Body of pancreas (tissue), 4 donors: ENCODE measurements around the gene MYO10. TPM values are rescaled to one million over a fixed set of nuclear protein-coding genes. Genes with fewer than 3 reads are reported as not detected.
"Not testable (repeated sequence)": the region's sequence is repeated elsewhere in the genome, so short reads cannot be mapped to it uniquely, and the experiment has no call there.

Experiments
- ATAC-seq: fragments of 150-250 bp; one replicate; pipeline ENCODE4 v1.9.1; 2016
- DNase-seq, 4 donors: peaks; one replicate each; pipeline ENCODE4 v3.0.0-alpha.2; 2019
- H3K27ac ChIP-seq, 4 donors: fragments of 200-600 bp; sonication (generic); 1 replicate in 3 of 4; 2 replicates in 1 of 4; pipeline versions ENCODE4 v1.5.1 to v1.6.1; 2016 to 2019; ENCODE audit warnings: mild to moderate bottlenecking in 1 of 4, mixed read lengths in 1 of 4, moderate library complexity in 1 of 4
- H3K27me3 ChIP-seq, 2 donors: fragments of 200-600 bp; sonication (generic); one replicate each; pipeline ENCODE4 v1.6.0; 2016; ENCODE audit warnings: mild to moderate bottlenecking in 1 of 2
- H3K36me3 ChIP-seq, 2 donors: fragments of 200-600 bp; sonication (generic); replicated peaks in 1 of 2; 2 replicates each; pipeline ENCODE4 v1.5.1; 2016; ENCODE audit warnings: low read depth in 2 of 2; ENCODE audit not compliant: insufficient read depth in 1 of 2
- H3K4me1 ChIP-seq: fragments of 200-600 bp; sonication (generic); one replicate; pipeline ENCODE4 v1.6.0; 2016
- H3K4me3 ChIP-seq, 2 donors: fragments of 200-600 bp; sonication (generic); 1 replicate in 1 of 2; 2 replicates in 1 of 2; pipeline ENCODE4 v1.5.1; 2016 to 2019
- H3K9me3 ChIP-seq, 3 donors: fragments of 200-600 bp; sonication (generic); 1 replicate in 2 of 3; 2 replicates in 1 of 3; pipeline ENCODE4 v1.5.1; 2016
- POLR2A ChIP-seq, 3 donors: fragments of 450-650 bp; IDR thresholded peaks; one replicate each; pipeline ENCODE4 v1.6.1; 2016; ENCODE audit warnings: antibody characterized with exemption in 3 of 3, mild to moderate bottlenecking in 2 of 3
- WGBS, 2 donors: methylation state at CpG; one replicate each; pipeline ENCODE4 v1.1.5; 2017; 5-methylcytosine and 5-hydroxymethylcytosine counted together
- intact Hi-C: fragments of 100-400 bp; cut with DNase I; formaldehyde crosslinking; loops from one replicate; pipeline ENCODE4 v1.15.1; 2023
- total RNA-seq, 2 donors: library from RNA; depleted of rRNA; stranded (reverse); fragments of >200 nt; gene quantifications; one replicate each; pipeline ENCODE4 v1.1.0, GENCODE V29; 2016
- TF ChIP-seq, protein P1 (sequence below), 7 experiments: fragments of 450-650 bp in 4 of 7; fragments of 200-600 bp in 3 of 7; sonication (generic) in 3 of 7; IDR thresholded peaks; one replicate each; pipeline ENCODE4 v1.5.1; 2016 to 2019; ENCODE audit warnings: antibody characterized with exemption in 7 of 7

MYO10 gene
- total RNA-seq, 2 donors from 2014 or later: 35.8 to 162 TPM

DNA sequence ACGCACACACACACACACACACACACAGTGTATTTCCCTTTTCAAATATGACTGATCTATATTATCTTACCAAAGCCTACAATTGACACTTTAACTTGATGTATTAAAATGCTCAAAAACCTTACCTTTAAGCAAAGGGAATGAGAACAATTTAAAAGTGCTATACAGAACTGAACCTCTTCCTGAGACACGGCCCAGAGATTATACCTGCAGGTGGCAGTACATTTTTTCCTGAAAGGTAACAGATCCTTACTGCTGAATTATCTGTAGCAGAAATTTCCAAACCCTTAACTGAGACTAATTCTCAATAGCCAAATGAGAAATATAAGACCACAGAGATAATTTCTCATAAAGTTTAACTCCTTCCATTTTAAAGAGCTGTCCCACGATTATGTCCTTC lies 91.1 kb downstream of the MYO10 start:
- DNase-seq: no peak
- Histone ChIP-seq H3K27ac (peak overlapping the region in 2 of 4 donors; percentile 54 to 77), H3K27me3 (no peaks in the 10 kb centered on the region), H3K36me3 (no peaks in the 10 kb centered on the region), H3K4me3 (no peak overlapping the region), H3K9me3 (no peaks in the 10 kb centered on the region), H3K4me1 (peaks cover 35% of the 10 kb centered on the region)
- 51 to 52% methylated on average over 3 of the region's 3 CpGs for WGBS, 2 donors
- intact Hi-C loops: no loop called here
- no peak for TF ChIP-seq POLR2A (IDR thresholded peaks at IDR 0.05)
- TF ChIP-seq, protein P1, sequence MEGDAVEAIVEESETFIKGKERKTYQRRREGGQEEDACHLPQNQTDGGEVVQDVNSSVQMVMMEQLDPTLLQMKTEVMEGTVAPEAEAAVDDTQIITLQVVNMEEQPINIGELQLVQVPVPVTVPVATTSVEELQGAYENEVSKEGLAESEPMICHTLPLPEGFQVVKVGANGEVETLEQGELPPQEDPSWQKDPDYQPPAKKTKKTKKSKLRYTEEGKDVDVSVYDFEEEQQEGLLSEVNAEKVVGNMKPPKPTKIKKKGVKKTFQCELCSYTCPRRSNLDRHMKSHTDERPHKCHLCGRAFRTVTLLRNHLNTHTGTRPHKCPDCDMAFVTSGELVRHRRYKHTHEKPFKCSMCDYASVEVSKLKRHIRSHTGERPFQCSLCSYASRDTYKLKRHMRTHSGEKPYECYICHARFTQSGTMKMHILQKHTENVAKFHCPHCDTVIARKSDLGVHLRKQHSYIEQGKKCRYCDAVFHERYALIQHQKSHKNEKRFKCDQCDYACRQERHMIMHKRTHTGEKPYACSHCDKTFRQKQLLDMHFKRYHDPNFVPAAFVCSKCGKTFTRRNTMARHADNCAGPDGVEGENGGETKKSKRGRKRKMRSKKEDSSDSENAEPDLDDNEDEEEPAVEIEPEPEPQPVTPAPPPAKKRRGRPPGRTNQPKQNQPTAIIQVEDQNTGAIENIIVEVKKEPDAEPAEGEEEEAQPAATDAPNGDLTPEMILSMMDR (IDR thresholded peaks at IDR 0.05): peak in 6 of 7 experiments; percentile 18 to 50 (median 37)
- no peak for ATAC-seq

DNA sequence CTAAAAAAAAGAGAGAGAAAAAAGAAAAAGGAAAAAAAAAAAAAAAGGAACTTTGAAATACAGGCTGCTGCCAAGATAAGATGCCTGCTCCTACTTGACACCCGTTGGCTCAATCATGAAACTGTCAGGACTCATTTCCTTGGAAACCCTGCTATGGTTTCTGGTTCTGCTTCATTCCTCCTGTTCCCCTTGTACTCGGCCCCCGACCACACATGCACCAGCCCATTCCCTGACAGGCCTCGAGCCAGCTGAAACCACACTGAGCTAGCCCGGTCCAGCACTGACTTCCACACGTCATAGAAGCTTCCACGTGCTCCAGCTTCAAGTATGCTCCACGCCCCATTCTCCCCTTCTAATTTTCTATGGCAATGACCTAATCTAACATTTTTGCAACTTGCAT lies 93.2 kb downstream of the MYO10 start:
- H3K36me3 ChIP-seq: no peaks in the 10 kb centered on the region
- H3K4me3 ChIP-seq: no peak overlapping the region
- DNase-seq (no peak), ATAC-seq (no peak)
- 55 to 58% methylated on average over 8 of the region's 8 CpGs for WGBS, 2 donors
- no peaks in the 10 kb centered on the region for H3K27me3 ChIP-seq
- no peak overlapping the region for H3K27ac ChIP-seq
- H3K4me1 ChIP-seq: peaks cover 35% of the 10 kb centered on the region
- intact Hi-C loops: no loop called here
- TF ChIP-seq, protein P1 (IDR thresholded peaks at IDR 0.05): no peak
- TF ChIP-seq POLR2A (IDR thresholded peaks at IDR 0.05): no peak
- no peaks in the 10 kb centered on the region for H3K9me3 ChIP-seq

DNA sequence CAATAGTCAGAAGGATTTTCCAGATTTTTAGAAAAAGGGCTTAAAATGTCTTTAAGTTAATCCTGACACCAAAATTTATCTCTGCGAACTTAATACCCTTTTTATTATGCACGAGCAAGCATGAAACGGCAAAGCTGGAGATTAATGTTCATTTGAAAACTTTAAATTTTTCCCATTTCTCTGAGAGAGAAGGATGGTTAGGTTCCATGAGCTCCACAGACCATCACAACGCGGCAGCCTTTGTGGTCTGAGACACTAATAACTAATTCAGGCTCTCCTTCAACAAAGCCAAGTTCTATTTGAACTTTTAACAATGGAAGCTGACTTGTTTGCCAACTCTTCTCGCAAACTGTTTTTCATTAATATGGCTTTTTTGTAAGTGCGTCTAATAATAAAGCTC lies 94.7 kb downstream of the MYO10 start:
- peaks cover 32% of the 10 kb centered on the region for H3K4me1 ChIP-seq
- no peaks in the 10 kb centered on the region for H3K36me3 ChIP-seq
- H3K9me3 ChIP-seq: no peaks in the 10 kb centered on the region
- ATAC-seq (no peak), DNase-seq (no peak)
- TF ChIP-seq, protein P1 (IDR thresholded peaks at IDR 0.05): no peak
- no peak for TF ChIP-seq POLR2A (IDR thresholded peaks at IDR 0.05)
- WGBS, 2 donors: 63 to 73% methylated on average over 7 of the region's 7 CpGs
- H3K27ac ChIP-seq: no peak overlapping the region
- no peak overlapping the region for H3K4me3 ChIP-seq
- intact Hi-C loops: no loop called here
- H3K27me3 ChIP-seq: no peaks in the 10 kb centered on the region

DNA sequence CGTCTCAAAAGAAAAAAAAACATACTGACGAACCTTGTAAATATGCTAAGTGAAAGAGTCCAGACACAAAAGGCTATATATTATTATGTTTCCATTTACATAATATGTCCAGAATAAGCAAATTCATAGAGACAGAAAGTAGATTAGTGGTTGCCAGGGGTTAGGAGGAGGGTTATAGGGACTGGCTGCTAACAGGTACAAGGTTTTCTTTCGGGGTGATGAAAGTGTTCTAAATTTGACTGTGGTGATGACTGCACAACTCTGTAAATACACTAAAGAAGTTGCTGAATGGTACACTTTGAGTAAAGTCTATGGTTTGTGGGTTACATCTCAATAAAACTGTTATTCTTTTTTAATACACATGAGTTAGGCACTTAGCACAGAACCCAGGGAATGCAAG lies 98.8 kb downstream of the MYO10 start:
- WGBS, 2 donors: 70 to 93% methylated on average over 3 of the region's 3 CpGs

DNA sequence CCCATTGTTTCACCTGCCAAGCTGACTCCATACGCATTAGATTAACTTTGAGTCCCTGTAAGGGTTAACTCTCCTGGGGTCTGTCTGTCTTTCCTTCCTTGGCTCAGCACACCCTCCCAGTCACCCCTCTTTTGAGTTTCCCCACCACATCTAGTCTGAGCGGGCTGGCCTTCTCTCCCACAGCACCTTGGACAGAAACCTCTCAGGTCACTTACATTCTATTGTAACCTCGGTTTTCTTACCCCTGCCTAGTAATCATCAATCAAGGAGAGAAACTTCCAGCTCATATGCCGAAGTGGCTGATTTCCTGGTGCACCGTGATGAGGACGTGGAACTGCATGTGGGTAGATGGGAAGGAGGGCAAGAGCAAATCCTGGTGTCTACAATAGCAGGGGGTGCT lies 102.1 kb downstream of the MYO10 start:
- Histone ChIP-seq H3K9me3 (no peaks in the 10 kb centered on the region), H3K27me3 (no peaks in the 10 kb centered on the region), H3K4me3 (no peak overlapping the region), H3K36me3 (no peaks in the 10 kb centered on the region), H3K27ac (peak overlapping the region in 1 of 4 donors; percentile 10), H3K4me1 (peaks cover 17% of the 10 kb centered on the region)
- TF ChIP-seq, protein P1 (IDR thresholded peaks at IDR 0.05): no peak
- TF ChIP-seq POLR2A (IDR thresholded peaks at IDR 0.05): no peak
- intact Hi-C loops: no loop called here
- WGBS, 2 donors: 55 to 59% methylated on average over 6 of the region's 6 CpGs
- peak; percentile 24 for ATAC-seq
- DNase-seq: no peak

More for the DNA sequence above, 98.8 kb downstream of the MYO10 start:
- Histone ChIP-seq H3K36me3 (no peaks in the 10 kb centered on the region), H3K27me3 (no peaks in the 10 kb centered on the region), H3K27ac (no peak overlapping the region), H3K4me3 (no peak overlapping the region), H3K4me1 (peaks cover 17% of the 10 kb centered on the region), H3K9me3 (no peaks in the 10 kb centered on the region)
- DNase-seq: no peak
- intact Hi-C loops: no loop called here
- ATAC-seq: no peak
- TF ChIP-seq, protein P1 (IDR thresholded peaks at IDR 0.05): no peak
- no peak for TF ChIP-seq POLR2A (IDR thresholded peaks at IDR 0.05)

DNA sequence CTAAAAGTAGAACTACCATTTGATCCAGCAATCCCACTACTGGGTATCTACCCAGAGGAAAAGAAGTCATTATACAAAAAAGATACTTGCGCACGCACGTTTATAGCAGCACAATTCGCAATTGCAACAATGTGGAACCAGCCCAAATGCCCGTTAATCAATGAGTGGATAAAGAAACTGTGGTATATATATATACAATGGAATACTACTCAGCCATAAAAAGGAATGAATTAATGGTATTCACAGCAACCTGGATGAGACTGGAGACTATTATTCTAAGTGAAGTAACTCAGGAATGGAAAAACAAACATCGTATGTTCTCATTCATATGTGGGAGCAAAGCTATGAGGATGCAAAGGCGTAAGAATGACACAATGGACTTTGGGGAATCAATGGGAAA lies 104.8 kb downstream of the MYO10 start:
- H3K4me3 ChIP-seq, ATAC-seq: not testable (repeated sequence)
- 89 to 97% methylated on average over 7 of the region's 7 CpGs for WGBS, 2 donors

More for the DNA sequence above, 104.8 kb downstream of the MYO10 start:
- H3K9me3 ChIP-seq, H3K36me3 ChIP-seq, H3K27ac ChIP-seq, H3K27me3 ChIP-seq, intact Hi-C loops, DNase-seq: not testable (repeated sequence)
- H3K4me1 ChIP-seq: peaks cover 17% of the 10 kb centered on the region
